Neural progenitor cell (in vitro differentiated cells): ENCODE results near the gene C11orf52. TPM values are rescaled to one million over a fixed set of nuclear protein-coding genes. Genes with fewer than 3 reads are reported as not detected.

Source experiments
- DNase-seq: peaks from one replicate; pipeline ENCODE4 v3.0.0-alpha.2; 2016; ENCODE audit warnings: low spot score
- H2AFZ ChIP-seq: fragments of 200-600 bp; sonication (generic); replicated peaks from 2 replicates; pipeline ENCODE4 v1.6.1; 2016; ENCODE audit warnings: antibody characterized with exemption
- H3F3A ChIP-seq: fragments of 200-600 bp; sonication (generic); 2 replicates; pipeline ENCODE4 v1.6.1; 2016; ENCODE audit warnings: antibody characterized with exemption, low read depth
- H3K27ac ChIP-seq: fragments of 200-600 bp; sonication (generic); 2 replicates; pipeline ENCODE4 v1.5.1; 2016; ENCODE audit warnings: mild to moderate bottlenecking
- H3K27me3 ChIP-seq: fragments of 200-600 bp; sonication (generic); 2 replicates; pipeline ENCODE4 v1.6.1; 2016; ENCODE audit warnings: mild to moderate bottlenecking, moderate library complexity
- H3K36me3 ChIP-seq: fragments of 200-600 bp; sonication (generic); 2 replicates; pipeline ENCODE4 v1.5.1; 2016
- H3K4me1 ChIP-seq: fragments of 200-600 bp; sonication (generic); 2 replicates; pipeline ENCODE4 v1.6.1; 2016; ENCODE audit warnings: mixed run types
- H3K4me2 ChIP-seq: fragments of 200-600 bp; sonication (generic); 2 replicates; pipeline ENCODE4 v1.6.1; 2016
- H3K4me3 ChIP-seq: fragments of 200-600 bp; sonication (generic); 2 replicates; pipeline ENCODE4 v1.5.1; 2016
- H3K79me2 ChIP-seq: fragments of 200-600 bp; sonication (generic); 2 replicates; pipeline ENCODE4 v1.6.1; 2016; ENCODE audit warnings: low read depth
- H3K9ac ChIP-seq: fragments of 200-600 bp; sonication (generic); 2 replicates; pipeline ENCODE4 v1.6.1; 2016
- H3K9me3 ChIP-seq: fragments of 200-600 bp; sonication (generic); 2 replicates; pipeline ENCODE4 v1.5.1; 2016; ENCODE audit warnings: low read depth
- H4K20me1 ChIP-seq: fragments of 200-600 bp; sonication (generic); 2 replicates; pipeline ENCODE4 v1.6.1; 2016; ENCODE audit warnings: low read depth
- H3K27ac Mint-ChIP-seq: 3 replicates; pipeline ENCODE4 v1.8.0; 2021; ENCODE audit warnings: mixed read lengths
- H3K27me3 Mint-ChIP-seq: 2 replicates; pipeline ENCODE4 v1.8.0; 2022; ENCODE audit warnings: low read depth, mild to moderate bottlenecking, inconsistent platforms, moderate library complexity, mixed read lengths; ENCODE audit not compliant: insufficient read depth
- H3K36me3 Mint-ChIP-seq: 3 replicates; pipeline ENCODE4 v1.8.0; 2021; ENCODE audit warnings: mixed read lengths
- H3K4me1 Mint-ChIP-seq: 3 replicates; pipeline ENCODE4 v1.8.0; 2021; ENCODE audit warnings: mixed read lengths
- H3K4me3 Mint-ChIP-seq: 3 replicates; pipeline ENCODE4 v1.8.0; 2021; ENCODE audit warnings: mild to moderate bottlenecking, moderate library complexity, mixed read lengths
- H3K9me3 Mint-ChIP-seq: 3 replicates; pipeline ENCODE4 v1.8.0; 2020; ENCODE audit warnings: mixed read lengths
- EZH2 ChIP-seq: fragments of 200-600 bp; sonication (generic); IDR thresholded peaks from 2 replicates; pipeline ENCODE4 v1.6.1; 2017; ENCODE audit warnings: antibody characterized with exemption, mild to moderate bottlenecking, moderate library complexity
- EZH2phosphoT487 ChIP-seq: fragments of 200-600 bp; sonication (generic); IDR thresholded peaks from 2 replicates; pipeline ENCODE4 v1.6.1; 2017; ENCODE audit warnings: antibody characterized with exemption
- total RNA-seq: library from RNA; depleted of rRNA; stranded (reverse); fragments of >200 nt; gene quantifications from 2 replicates; pipeline ENCODE4 v1.2.3, GENCODE V29; 2015; ENCODE audit warnings: low replicate concordance
- TF ChIP-seq, protein P1 (sequence below): fragments of 200-600 bp; sonication (generic); IDR thresholded peaks from 2 replicates; pipeline ENCODE4 v1.5.1; 2017; ENCODE audit warnings: antibody characterized with exemption, mild to moderate bottlenecking

The C11orf52 gene
- total RNA-seq, 1 donor from 2014 or later: not detected

GRCh38 chr11:111911563-111912401 lies 6.9 kb upstream of the C11orf52 start, which contains the start of gene CRYAB:
Gene CRYAB, minus strand, starts transcription at chr11:111911770. Its CDS starts 46 bp downstream, at chr11:111911724.
- TF ChIP-seq, protein P1, sequence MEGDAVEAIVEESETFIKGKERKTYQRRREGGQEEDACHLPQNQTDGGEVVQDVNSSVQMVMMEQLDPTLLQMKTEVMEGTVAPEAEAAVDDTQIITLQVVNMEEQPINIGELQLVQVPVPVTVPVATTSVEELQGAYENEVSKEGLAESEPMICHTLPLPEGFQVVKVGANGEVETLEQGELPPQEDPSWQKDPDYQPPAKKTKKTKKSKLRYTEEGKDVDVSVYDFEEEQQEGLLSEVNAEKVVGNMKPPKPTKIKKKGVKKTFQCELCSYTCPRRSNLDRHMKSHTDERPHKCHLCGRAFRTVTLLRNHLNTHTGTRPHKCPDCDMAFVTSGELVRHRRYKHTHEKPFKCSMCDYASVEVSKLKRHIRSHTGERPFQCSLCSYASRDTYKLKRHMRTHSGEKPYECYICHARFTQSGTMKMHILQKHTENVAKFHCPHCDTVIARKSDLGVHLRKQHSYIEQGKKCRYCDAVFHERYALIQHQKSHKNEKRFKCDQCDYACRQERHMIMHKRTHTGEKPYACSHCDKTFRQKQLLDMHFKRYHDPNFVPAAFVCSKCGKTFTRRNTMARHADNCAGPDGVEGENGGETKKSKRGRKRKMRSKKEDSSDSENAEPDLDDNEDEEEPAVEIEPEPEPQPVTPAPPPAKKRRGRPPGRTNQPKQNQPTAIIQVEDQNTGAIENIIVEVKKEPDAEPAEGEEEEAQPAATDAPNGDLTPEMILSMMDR: no peak
- TF ChIP-seq EZH2 (no peak), EZH2phosphoT487 (no peak)

DNA sequence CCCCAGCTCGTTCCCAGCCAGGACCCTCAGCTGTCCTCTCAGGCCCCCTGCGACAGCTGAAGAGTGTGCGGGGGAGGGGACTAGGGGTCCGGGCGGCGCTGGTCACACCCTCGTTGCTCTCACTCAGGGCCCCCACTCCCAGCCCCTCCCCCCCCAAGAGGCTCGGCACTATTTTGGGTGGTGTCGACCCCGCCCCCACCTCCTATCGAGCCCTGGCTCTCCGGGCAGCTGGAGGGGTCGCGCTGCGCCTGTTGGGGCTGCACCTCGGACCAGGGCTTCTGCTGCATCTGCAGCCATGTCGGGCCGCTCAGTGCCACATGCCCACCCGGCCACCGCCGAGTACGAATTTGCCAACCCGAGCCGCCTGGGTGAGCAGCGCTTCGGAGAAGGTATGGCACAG lies 6.2 kb upstream of the C11orf52 start, which contains the start of gene HSPB2:
TSS of gene HSPB2 (plus strand) at position 200 of the 400 bp plus-strand sequence. CDS start at position 296, 96 bp downstream.
- no peak within 1 kb of the TSS for H3K4me3 ChIP-seq
- H3K27me3 ChIP-seq: no peaks in the 10 kb centered on the region
- H3K9me3 ChIP-seq: no peaks in the 10 kb centered on the region
- peaks cover 9% of the 10 kb centered on the region for H3K4me1 ChIP-seq
- Mint-ChIP-seq H3K4me3 (no peak within 1 kb of the TSS), H3K27ac (peak within 1 kb of the TSS; percentile 39), H3K27me3 (no peaks in the 10 kb centered on the region), H3K4me1 (peaks cover 10% of the 10 kb centered on the region), H3K9me3 (no peaks in the 10 kb centered on the region), H3K36me3 (no peaks in the 10 kb centered on the region)
- no peaks in the 10 kb centered on the region for H3K79me2 ChIP-seq
- peak within 1 kb of the TSS; percentile 76 for H2AFZ ChIP-seq
- no peak within 1 kb of the TSS for H3K4me2 ChIP-seq
- no peaks in the 10 kb centered on the region for H3K36me3 ChIP-seq
- H3K9ac ChIP-seq: no peak within 1 kb of the TSS
- TF ChIP-seq EZH2phosphoT487 (no peak), EZH2 (no peak)
- TF ChIP-seq, protein P1: no peak
- no peaks in the 10 kb centered on the region for H4K20me1 ChIP-seq
- no peak for DNase-seq
- no peak within 1 kb of the TSS for H3K27ac ChIP-seq
- no peaks in the 10 kb centered on the region for H3F3A ChIP-seq

More at GRCh38 chr11:111911563-111912401, 6.9 kb upstream of the C11orf52 start, which contains the start of gene CRYAB:
- Histone ChIP-seq H3K79me2 (no peaks in the 10 kb centered on the region), H3K9ac (no peak within 1 kb of the TSS), H2AFZ (peak within 1 kb of the TSS; percentile 76), H3K9me3 (no peaks in the 10 kb centered on the region), H3K4me2 (no peak within 1 kb of the TSS), H3K4me1 (peaks cover 9% of the 10 kb centered on the region), H3K36me3 (no peaks in the 10 kb centered on the region), H3K4me3 (no peak within 1 kb of the TSS), H3F3A (no peaks in the 10 kb centered on the region), H4K20me1 (no peaks in the 10 kb centered on the region), H3K27ac (no peak within 1 kb of the TSS), H3K27me3 (no peaks in the 10 kb centered on the region)
- no peaks in the 10 kb centered on the region for H3K36me3 Mint-ChIP-seq
- H3K27ac Mint-ChIP-seq: peak within 1 kb of the TSS; percentile 39
- H3K4me3 Mint-ChIP-seq: no peak within 1 kb of the TSS
- H3K4me1 Mint-ChIP-seq: peaks cover 10% of the 10 kb centered on the region
- peak; percentile 34 for DNase-seq
- H3K27me3 Mint-ChIP-seq: no peaks in the 10 kb centered on the region
- H3K9me3 Mint-ChIP-seq: no peaks in the 10 kb centered on the region

GRCh38 chr11:111913031-111913861 lies 5.5 kb upstream of the C11orf52 start:
- no peaks in the 10 kb centered on the region for H3K27me3 ChIP-seq
- H3K4me2 ChIP-seq: no peak overlapping the region
- Mint-ChIP-seq H3K27me3 (peaks cover 2% of the 10 kb centered on the region), H3K27ac (no peak overlapping the region), H3K4me1 (peaks cover 10% of the 10 kb centered on the region), H3K36me3 (no peaks in the 10 kb centered on the region), H3K4me3 (no peak overlapping the region), H3K9me3 (no peaks in the 10 kb centered on the region)
- H3K36me3 ChIP-seq: no peaks in the 10 kb centered on the region
- no peak overlapping the region for H3K4me3 ChIP-seq
- H3K9me3 ChIP-seq: no peaks in the 10 kb centered on the region
- DNase-seq: no peak
- H4K20me1 ChIP-seq: no peaks in the 10 kb centered on the region
- H3K9ac ChIP-seq: no peak overlapping the region
- peaks cover 9% of the 10 kb centered on the region for H3K4me1 ChIP-seq
- H2AFZ ChIP-seq: peak overlapping the region; percentile 50
- no peaks in the 10 kb centered on the region for H3K79me2 ChIP-seq
- H3K27ac ChIP-seq: no peak overlapping the region
- no peak for TF ChIP-seq EZH2phosphoT487
- no peak for TF ChIP-seq EZH2
- TF ChIP-seq, protein P1: no peak
- H3F3A ChIP-seq: no peaks in the 10 kb centered on the region
